ENCODE data around the gene MACIR.

DNA sequence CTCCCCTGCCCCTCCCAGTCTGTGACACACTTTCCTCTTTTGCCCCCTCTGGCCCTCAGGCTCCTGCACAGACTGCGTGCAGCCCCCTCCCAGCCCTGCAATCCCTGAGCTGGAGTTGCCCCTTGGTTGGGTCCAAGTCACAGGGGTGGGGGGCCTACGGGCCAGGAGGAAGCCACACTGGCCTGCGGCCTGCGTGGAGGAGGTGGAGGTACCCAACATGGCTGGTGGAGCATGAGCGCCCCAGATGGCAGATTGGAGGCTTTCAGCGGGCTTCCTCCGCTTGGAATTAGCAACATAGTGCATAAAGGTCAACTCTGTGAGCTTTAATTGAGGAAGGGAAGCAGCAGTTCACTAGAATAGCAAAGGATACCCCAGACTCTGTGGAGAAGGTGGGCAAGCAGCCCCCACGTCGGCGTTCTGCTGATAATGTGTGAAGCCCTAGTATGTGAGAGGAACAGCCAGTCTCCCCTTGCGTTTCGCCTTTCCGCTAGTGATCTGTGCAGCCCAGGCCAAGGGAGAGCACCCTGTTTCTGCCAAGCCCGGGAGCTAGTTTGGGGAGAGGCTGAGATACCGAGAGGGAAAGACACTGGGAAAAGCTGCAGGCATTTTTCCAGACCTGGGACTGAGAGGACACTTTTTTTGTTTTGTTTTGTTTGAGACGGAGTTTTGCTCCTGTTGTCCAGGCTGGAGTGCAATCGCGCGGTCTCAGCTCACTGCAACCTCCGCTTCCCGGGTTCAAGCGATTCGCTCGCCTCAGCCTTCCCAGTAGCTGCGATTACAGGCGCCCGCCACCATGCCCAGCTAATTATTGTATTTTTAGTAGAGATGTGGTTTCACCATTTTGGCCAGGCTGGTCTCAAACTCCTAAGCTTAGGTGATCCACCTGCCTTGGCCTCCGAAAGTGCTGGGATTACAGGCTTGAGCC lies 35.3 kb upstream of the MACIR start:
- TF ChIP-seq CTCF (IDR thresholded peaks at IDR 0.05) (no peak), POLR2A (IDR thresholded peaks at IDR 0.05) (no peak)
